Panc1 (cell line): ENCODE data around the gene SDK1. TPM values are rescaled to one million over a fixed set of nuclear protein-coding genes. Genes with fewer than 3 reads are reported as not detected.

Experiments used
- ATAC-seq: fragments of 200-7000 bp; cut with Tn5 transposase; 2 replicates; pipeline ENCODE4 v1.9.1; 2020; ENCODE audit warnings: mild to moderate bottlenecking, moderate library complexity
- BruUV-seq: library from RNA; stranded (reverse); fragments of 400-500 nt; replicated peaks from 2 replicates; lab custom pipeline; 2021; lab: Mats Ljungman, UMichigan
- CTCF ChIA-PET: fragments of 300-600 bp; sonication (Branson Sonifier 250); formaldehyde crosslinking; loops from one replicate; lab custom pipeline; 2022; ENCODE audit warnings: antibody characterized with exemption; lab: Charles Lee
- POLR2A ChIA-PET: fragments of 300-600 bp; sonication (Branson Sonifier 250); formaldehyde crosslinking; loops from one replicate; lab custom pipeline; 2022; ENCODE audit warnings: antibody characterized with exemption; lab: Charles Lee
- DNase-seq: peaks from one replicate; pipeline ENCODE4 v3.0.0-alpha.2; 2010; ENCODE audit warnings: low read depth, low spot score
- H3K27ac ChIP-seq: 2 replicates; pipeline ENCODE4 v1.5.1; 2011; ENCODE audit warnings: mild to moderate bottlenecking, low read length, inconsistent platforms
- H3K27me3 ChIP-seq: fragments of 200-500 bp; sonication (Bioruptor generic); 2 replicates; pipeline ENCODE4 v1.6.0; 2014; ENCODE audit warnings: low read length, inconsistent platforms; ENCODE audit not compliant: control insufficient read depth, insufficient read depth
- H3K36me3 ChIP-seq: fragments of 200-500 bp; sonication (Bioruptor generic); 2 replicates; pipeline ENCODE4 v1.5.1; 2014; ENCODE audit warnings: inconsistent platforms, mild to moderate bottlenecking, low read length, moderate library complexity; ENCODE audit not compliant: control insufficient read depth, insufficient read depth
- H3K4me1 ChIP-seq: 2 replicates; pipeline ENCODE4 v1.5.1; 2011; ENCODE audit warnings: inconsistent platforms, mild to moderate bottlenecking, low read length, moderate library complexity; ENCODE audit not compliant: control insufficient read depth, insufficient read depth
- H3K4me3 ChIP-seq, 2 experiments: 2 replicates each; pipeline ENCODE4 v1.5.1; 2011 to 2012; ENCODE audit warnings: low read depth in 2 of 2, low read length in 2 of 2, mild to moderate bottlenecking in 2 of 2, inconsistent platforms in 1 of 2, moderate library complexity in 1 of 2
- H3K9me3 ChIP-seq: fragments of 200-500 bp; sonication (Bioruptor generic); 2 replicates; pipeline ENCODE4 v1.5.1; 2014; ENCODE audit warnings: low read depth, mild to moderate bottlenecking, inconsistent platforms, low read length, moderate library complexity; ENCODE audit not compliant: control insufficient read depth, insufficient read depth
- CTCF ChIP-seq: fragments of 450-650 bp; IDR thresholded peaks from 2 replicates; pipeline ENCODE4 v1.5.1; 2017; ENCODE audit warnings: mild to moderate bottlenecking
- POLR2AphosphoS5 ChIP-seq: IDR thresholded peaks from 2 replicates; pipeline ENCODE4 v1.6.1; 2012; ENCODE audit warnings: mild to moderate bottlenecking, low read depth, low read length, moderate library complexity
- REST ChIP-seq, 2 experiments: IDR thresholded peaks; 2 replicates each; pipeline ENCODE4 v1.6.1; 2011 to 2012; ENCODE audit warnings: low read depth in 2 of 2, control low read depth in 1 of 2, low read length in 1 of 2, mild to moderate bottlenecking in 1 of 2, moderate library complexity in 1 of 2; ENCODE audit not compliant: insufficient read depth in 1 of 2
- SIN3A ChIP-seq: IDR thresholded peaks from 2 replicates; pipeline ENCODE4 v1.6.1; 2012; ENCODE audit warnings: low read depth, mild to moderate bottlenecking, low read length, moderate library complexity, borderline replicate concordance; ENCODE audit not compliant: insufficient read depth
- TCF7L2 ChIP-seq: IDR thresholded peaks from 2 replicates; pipeline ENCODE4 v1.6.1; 2011; ENCODE audit warnings: mild to moderate bottlenecking, low read depth, low read length, inconsistent platforms
- in situ Hi-C: cut with HindIII; loops from 2 replicates; pipeline ENCODE4 v1.10.0; 2016; ENCODE audit warnings: low sequenced_read_pairs, low pct_unique_long_range_greater_than_20kb
- intact Hi-C: fragments of 100-400 bp; cut with micrococcal nuclease; formaldehyde crosslinking; loops from one replicate; pipeline ENCODE4 v1.10.0; 2022; ENCODE audit not compliant: unreplicated experiment
- total RNA-seq: library from RNA; stranded (reverse); gene quantifications from one replicate; pipeline ENCODE4 v1.2.1, GENCODE V29; 2021; ENCODE audit not compliant: unreplicated experiment

Gene SDK1
- total RNA-seq, 1 experiment from 2014 or later: 47.4 TPM

GRCh38 chr7:3397324-3397723, 96.3 kb downstream of the SDK1 start:
- TF ChIP-seq TCF7L2 (no peak), CTCF (no peak), REST (IDR thresholded peaks at IDR 0.05; ENCODE audit: insufficient read depth in 1 of 2, low read depth in 2 of 2, low read length in 1 of 2) (no peak), POLR2AphosphoS5 (no peak), SIN3A (no peak)
- DNase-seq (no peak), ATAC-seq (no peak)
- in situ Hi-C loops (no loop called here), intact Hi-C loops (no loop called here)
- Histone ChIP-seq H3K4me3 (no peak overlapping the region), H3K4me1 (peaks cover 7% of the 10 kb centered on the region; the same call in 1 of the 2 replicates), H3K27me3 (no peaks in the 10 kb centered on the region), H3K27ac (no peak overlapping the region), H3K9me3 (peaks cover 31% of the 10 kb centered on the region; the same call in 1 of the 2 replicates), H3K36me3 (no peaks in the 10 kb centered on the region)
- BruUV-seq: no TSS peak
- CTCF ChIA-PET: no interaction called here
- POLR2A ChIA-PET: no interaction called here

GRCh38 chr7:3399858-3400257, 98.8 kb downstream of the SDK1 start:
- intact Hi-C loops (no loop called here), in situ Hi-C loops (no loop called here)
- DNase-seq (no peak), ATAC-seq (peak; percentile 81)
- Histone ChIP-seq H3K9me3 (peaks cover 27% of the 10 kb centered on the region; the same call in 1 of the 2 replicates), H3K4me1 (peaks cover 29% of the 10 kb centered on the region), H3K36me3 (no peaks in the 10 kb centered on the region), H3K4me3 (no peak overlapping the region), H3K27ac (no peak overlapping the region), H3K27me3 (no peaks in the 10 kb centered on the region)
- ChIA-PET CTCF (interaction anchor here (0.6 kb wide), 1 partner anchor 25 kb away, joined by 5 read pairs; no protein-coding TSS in a partner anchor), POLR2A (no interaction called here)
- TF ChIP-seq CTCF: peak; percentile 70
- no peak for TF ChIP-seq POLR2AphosphoS5
- BruUV-seq: no TSS peak
